ENCODE measurements around the gene HACD1. TPM values are rescaled to one million over a fixed set of nuclear protein-coding genes. Genes with fewer than 3 reads are reported as not detected.
"Not testable (repeated sequence)": the region's sequence is repeated elsewhere in the genome, so short reads cannot be mapped to it uniquely, and the experiment has no call there.

The HACD1 gene
- polyA plus RNA-seq, 1 donor from 2014 or later: not detected

- peaks cover 16% of the 10 kb centered on the region for H3K36me3 Mint-ChIP-seq
- H3K4me1 Mint-ChIP-seq: peaks cover 34 to 45% (median 40%) of the 10 kb centered on the region in 3 donors
- H3K4me3 Mint-ChIP-seq: no peak overlapping the region
- peak overlapping the region in 1 of 3 donors; percentile 54 for H3K27ac Mint-ChIP-seq
- no peaks in the 10 kb centered on the region for H3K27me3 Mint-ChIP-seq
- H3K9me3 Mint-ChIP-seq: peaks cover 0 to 3% (median 3%) of the 10 kb centered on the region in 3 donors
Measured at GRCh38 chr10:17649052-17649451, 31.9 kb upstream of the HACD1 start.

GRCh38 chr10:17648243-17649035, 31.3 kb upstream of the HACD1 start:
- Mint-ChIP-seq H3K4me3 (peak overlapping the region in 2 of 4 donors; percentile 2 to 39), H3K4me1 (peaks cover 30 to 51% (median 39%) of the 10 kb centered on the region in 3 donors), H3K27me3 (no peaks in the 10 kb centered on the region), H3K27ac (peak overlapping the region in 2 of 3 donors; percentile 54 to 84), H3K9me3 (peaks cover 0 to 3% (median 2%) of the 10 kb centered on the region in 3 donors), H3K36me3 (peaks cover 15% of the 10 kb centered on the region)

GRCh38 chr10:17647326-17647725, 30.2 kb upstream of the HACD1 start:
- Mint-ChIP-seq H3K36me3 (peaks cover 9% of the 10 kb centered on the region), H3K9me3 (peaks cover 0 to 3% (median 0%) of the 10 kb centered on the region in 3 donors), H3K27me3 (no peaks in the 10 kb centered on the region), H3K4me3 (peak overlapping the region in 3 of 4 donors; percentile 39 to 67 (median 65)), H3K4me1 (peaks cover 28 to 52% (median 42%) of the 10 kb centered on the region in 3 donors), H3K27ac (peak overlapping the region; percentile 11 to 36 (median 19))

GRCh38 chr10:17645621-17646345, 28.6 kb upstream of the HACD1 start:
- Mint-ChIP-seq H3K27me3 (no peaks in the 10 kb centered on the region), H3K4me3 (peak overlapping the region; percentile 36 to 100 (median 68)), H3K36me3 (peaks cover 4% of the 10 kb centered on the region), H3K4me1 (peaks cover 25 to 43% (median 42%) of the 10 kb centered on the region in 3 donors), H3K9me3 (peaks cover 0 to 3% (median 0%) of the 10 kb centered on the region in 3 donors), H3K27ac (peak overlapping the region in 2 of 3 donors; percentile 99 to 100)

GRCh38 chr10:17644485-17644943, 27.3 kb upstream of the HACD1 start:
- H3K27me3 Mint-ChIP-seq: no peaks in the 10 kb centered on the region
- peaks cover 25 to 43% (median 42%) of the 10 kb centered on the region in 3 donors for H3K4me1 Mint-ChIP-seq

GRCh38 chr10:17643755-17644484, 26.7 kb upstream of the HACD1 start, which contains the start of gene STAM:
STAM (plus strand) TSS chr10:17644151; CDS start chr10:17644340, 189 bp downstream.
- H3K4me1 Mint-ChIP-seq: peaks cover 25 to 43% (median 42%) of the 10 kb centered on the region in 3 donors
- H3K27me3 Mint-ChIP-seq: no peaks in the 10 kb centered on the region
- peaks cover 6% of the 10 kb centered on the region for H3K36me3 Mint-ChIP-seq
- peaks cover 0 to 3% (median 0%) of the 10 kb centered on the region in 3 donors for H3K9me3 Mint-ChIP-seq
- H3K27ac Mint-ChIP-seq: peak within 1 kb of the TSS; percentile 99 to 100 (median 100)
- peak within 1 kb of the TSS; percentile 98 to 100 (median 100) for H3K4me3 Mint-ChIP-seq

More at GRCh38 chr10:17644485-17644943, 27.3 kb upstream of the HACD1 start:
- peak overlapping the region; percentile 99 to 100 (median 100) for H3K27ac Mint-ChIP-seq
- peak overlapping the region; percentile 98 to 100 (median 100) for H3K4me3 Mint-ChIP-seq
- peaks cover 6% of the 10 kb centered on the region for H3K36me3 Mint-ChIP-seq
- peaks cover 0 to 3% (median 0%) of the 10 kb centered on the region in 3 donors for H3K9me3 Mint-ChIP-seq

- peak overlapping the region; percentile 99 to 100 (median 100) for H3K27ac Mint-ChIP-seq
- H3K27me3 Mint-ChIP-seq: no peaks in the 10 kb centered on the region
- H3K36me3 Mint-ChIP-seq: peaks cover 2% of the 10 kb centered on the region
- H3K4me1 Mint-ChIP-seq: peaks cover 21 to 42% (median 37%) of the 10 kb centered on the region in 3 donors
- peaks cover 0 to 3% (median 0%) of the 10 kb centered on the region in 3 donors for H3K9me3 Mint-ChIP-seq
- peak overlapping the region; percentile 98 to 100 (median 100) for H3K4me3 Mint-ChIP-seq
Measured at GRCh38 chr10:17643339-17643754, 26.2 kb upstream of the HACD1 start.

- Mint-ChIP-seq H3K9me3 (no peaks in the 10 kb centered on the region), H3K36me3 (peaks cover 3% of the 10 kb centered on the region), H3K27me3 (no peaks in the 10 kb centered on the region), H3K4me1 (peaks cover 9 to 19% (median 18%) of the 10 kb centered on the region in 3 donors), H3K4me3 (peak overlapping the region in 2 of 4 donors; percentile 58 to 72), H3K27ac (no peak overlapping the region)
Measured at GRCh38 chr10:17640331-17640816, 23.2 kb upstream of the HACD1 start.

- Mint-ChIP-seq H3K27ac (no peak overlapping the region), H3K36me3 (peaks cover 3% of the 10 kb centered on the region), H3K27me3 (no peaks in the 10 kb centered on the region), H3K4me1 (peaks cover 0 to 7% (median 0%) of the 10 kb centered on the region in 3 donors), H3K4me3 (no peak overlapping the region), H3K9me3 (no peaks in the 10 kb centered on the region)
Measured at GRCh38 chr10:17637869-17638268, 20.7 kb upstream of the HACD1 start.

GRCh38 chr10:17633353-17633752, 16.2 kb upstream of the HACD1 start:
- no peaks in the 10 kb centered on the region for H3K9me3 Mint-ChIP-seq
- no peaks in the 10 kb centered on the region for H3K27me3 Mint-ChIP-seq
- no peak overlapping the region for H3K27ac Mint-ChIP-seq
- H3K4me1 Mint-ChIP-seq: peaks cover 0 to 3% (median 2%) of the 10 kb centered on the region in 3 donors
- peaks cover 3% of the 10 kb centered on the region for H3K36me3 Mint-ChIP-seq
- no peak overlapping the region for H3K4me3 Mint-ChIP-seq

- H3K36me3 Mint-ChIP-seq, H3K27ac Mint-ChIP-seq, H3K27me3 Mint-ChIP-seq, H3K9me3 Mint-ChIP-seq, H3K4me1 Mint-ChIP-seq: not testable (repeated sequence)
- H3K4me3 Mint-ChIP-seq: peak overlapping the region in 1 of 4 donors; percentile 9
Measured at GRCh38 chr10:17632590-17632989, 15.4 kb upstream of the HACD1 start.

GRCh38 chr10:17626656-17627055, 9.5 kb upstream of the HACD1 start:
- no peaks in the 10 kb centered on the region for H3K36me3 Mint-ChIP-seq
- H3K4me1 Mint-ChIP-seq: no peaks in the 10 kb centered on the region
- H3K9me3 Mint-ChIP-seq: no peaks in the 10 kb centered on the region
- H3K27ac Mint-ChIP-seq: no peak overlapping the region
- H3K27me3 Mint-ChIP-seq: peaks cover 7% of the 10 kb centered on the region
- no peak overlapping the region for H3K4me3 Mint-ChIP-seq

GRCh38 chr10:17624996-17625395, 7.8 kb upstream of the HACD1 start:
- Mint-ChIP-seq H3K27me3 (peaks cover 9% of the 10 kb centered on the region), H3K4me1 (no peaks in the 10 kb centered on the region), H3K9me3 (no peaks in the 10 kb centered on the region), H3K36me3 (no peaks in the 10 kb centered on the region), H3K4me3 (no peak overlapping the region), H3K27ac (no peak overlapping the region)

GRCh38 chr10:17622061-17622460, 4.9 kb upstream of the HACD1 start:
- Mint-ChIP-seq H3K4me3 (no peak overlapping the region), H3K9me3 (no peaks in the 10 kb centered on the region), H3K27me3 (peaks cover 29% of the 10 kb centered on the region), H3K4me1 (peaks cover 5 to 7% (median 7%) of the 10 kb centered on the region in 3 donors), H3K27ac (no peak overlapping the region), H3K36me3 (no peaks in the 10 kb centered on the region)
